Endothelial cell of hepatic sinusoid (primary cell): Measurements from ENCODE around the gene L1CAM.

Experiments used
- in situ Hi-C: cut with HindIII; loops from 2 replicates; pipeline ENCODE4 v1.10.0; 2017; ENCODE audit warnings: low sequenced_read_pairs

The L1CAM gene

GRCh38 chrX:153924149-153924861 lies 38.3 kb upstream of the L1CAM start:
- in situ Hi-C loops, result no loop called here

- in situ Hi-C loops, result no loop called here
Observed at GRCh38 chrX:153922932-153923857, 37.2 kb upstream of the L1CAM start.

- in situ Hi-C loops, result no loop called here
Observed at GRCh38 chrX:153921511-153922446, 35.8 kb upstream of the L1CAM start.

DNA sequence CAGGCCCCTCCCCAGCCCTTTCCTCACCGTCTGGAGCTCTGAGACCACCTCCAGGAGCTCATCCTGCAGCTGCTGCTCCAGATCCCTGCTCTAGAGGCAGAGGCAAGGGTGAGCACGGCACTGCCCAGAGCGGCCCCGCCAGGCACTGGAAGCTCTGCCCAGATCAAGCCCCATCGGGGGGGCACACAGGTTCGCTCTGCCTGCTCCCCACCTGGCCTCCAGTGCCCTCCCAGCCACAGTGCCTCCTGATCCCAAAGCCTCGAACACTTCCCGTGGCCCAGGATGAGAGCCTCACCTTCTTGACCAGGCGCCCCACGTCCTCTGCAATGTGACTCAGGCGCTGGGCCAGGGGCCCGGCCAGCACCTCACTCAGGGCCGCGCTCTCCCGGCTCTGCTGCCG lies 35.1 kb upstream of the L1CAM start:
- in situ Hi-C loops, result no loop called here

DNA sequence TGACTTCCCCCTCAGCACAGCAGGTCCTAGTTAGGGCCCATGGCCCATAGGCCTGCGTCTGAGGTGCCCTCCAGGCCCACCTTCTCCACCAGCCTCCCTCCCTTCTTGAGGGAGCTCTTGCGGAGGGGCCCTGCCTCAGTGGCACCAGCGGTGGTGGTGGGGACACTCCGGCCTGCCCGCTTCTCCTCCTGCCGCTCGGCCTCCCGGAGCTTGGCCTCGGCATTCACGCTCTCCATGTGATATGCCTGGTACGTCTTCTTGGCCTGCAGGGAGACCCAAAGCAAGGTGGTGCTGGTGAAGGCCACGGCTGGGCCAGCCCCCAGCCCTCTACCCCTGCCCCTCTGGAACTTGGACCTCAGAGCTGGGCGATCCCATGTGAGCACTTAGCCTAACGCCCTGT lies 34.6 kb upstream of the L1CAM start:
- in situ Hi-C loops, result no loop called here

DNA sequence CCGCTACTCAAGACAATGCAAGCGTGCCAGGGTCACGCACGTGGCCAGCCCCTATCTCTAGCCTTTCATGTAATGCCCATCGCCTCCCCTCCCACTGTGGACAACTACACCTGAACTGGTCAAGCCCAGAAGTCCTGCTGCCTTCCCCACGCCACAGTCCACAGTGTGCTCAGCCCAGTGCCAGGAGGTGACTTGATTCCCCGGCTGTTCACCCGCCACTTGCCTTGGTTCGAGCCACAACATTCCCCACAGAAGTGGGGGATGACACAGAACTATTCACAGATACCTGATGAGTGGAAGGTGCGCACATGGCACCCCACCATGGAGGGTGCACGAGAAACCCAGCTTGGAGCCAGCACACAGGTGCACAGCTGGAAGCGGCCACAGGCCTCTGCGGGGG lies 33.3 kb upstream of the L1CAM start:
- in situ Hi-C loops, result no loop called here

- in situ Hi-C loops, result no loop called here
Observed at GRCh38 chrX:153917869-153918268, 31.9 kb upstream of the L1CAM start.

- in situ Hi-C loops, result no loop called here
Observed at GRCh38 chrX:153913701-153914100, 27.7 kb upstream of the L1CAM start.

GRCh38 chrX:153913211-153913610 lies 27.2 kb upstream of the L1CAM start:
- in situ Hi-C loops, result no loop called here

DNA sequence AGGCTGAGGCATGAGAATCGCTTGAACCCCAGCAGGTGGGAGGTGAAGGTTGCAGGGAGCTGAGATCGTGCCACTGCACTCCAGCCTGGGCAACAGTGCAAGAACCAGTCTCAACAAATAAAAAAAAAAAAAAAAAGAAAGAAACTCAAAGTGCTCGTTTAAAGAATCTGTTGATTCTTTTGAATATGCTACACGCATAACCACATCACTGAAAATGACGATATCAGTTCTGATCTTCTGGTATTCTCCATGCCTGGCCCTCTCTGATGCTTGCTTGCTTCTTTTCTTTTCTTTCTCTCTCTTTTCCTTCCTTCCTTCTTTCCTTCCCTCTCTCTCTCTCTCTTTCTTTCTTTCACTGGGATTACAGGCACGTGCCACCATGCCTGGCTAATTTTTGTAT lies 25.8 kb upstream of the L1CAM start:
- in situ Hi-C loops, result no loop called here

GRCh38 chrX:153910446-153910845 lies 24.5 kb upstream of the L1CAM start:
- in situ Hi-C loops, result no loop called here

DNA sequence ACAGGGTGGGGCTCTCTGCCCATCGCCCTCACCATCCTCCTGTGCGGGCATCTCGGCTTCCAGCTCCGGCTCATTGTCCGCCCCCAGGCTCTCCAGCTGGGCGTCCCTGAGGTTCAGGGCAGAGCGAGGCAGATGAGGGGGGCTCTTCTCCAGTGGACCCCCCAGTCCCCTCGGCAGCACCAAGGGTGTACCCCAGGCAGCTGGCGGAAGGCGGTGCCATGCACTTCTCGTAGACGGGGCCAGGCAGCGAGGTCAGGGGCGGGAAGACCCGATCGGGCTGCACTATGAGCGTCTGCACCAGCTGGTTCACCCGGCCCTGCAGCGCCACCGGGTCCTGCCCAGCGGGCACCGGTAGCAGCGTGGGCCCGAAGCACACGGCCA lies 24.0 kb upstream of the L1CAM start:
- in situ Hi-C loops, result no loop called here

DNA sequence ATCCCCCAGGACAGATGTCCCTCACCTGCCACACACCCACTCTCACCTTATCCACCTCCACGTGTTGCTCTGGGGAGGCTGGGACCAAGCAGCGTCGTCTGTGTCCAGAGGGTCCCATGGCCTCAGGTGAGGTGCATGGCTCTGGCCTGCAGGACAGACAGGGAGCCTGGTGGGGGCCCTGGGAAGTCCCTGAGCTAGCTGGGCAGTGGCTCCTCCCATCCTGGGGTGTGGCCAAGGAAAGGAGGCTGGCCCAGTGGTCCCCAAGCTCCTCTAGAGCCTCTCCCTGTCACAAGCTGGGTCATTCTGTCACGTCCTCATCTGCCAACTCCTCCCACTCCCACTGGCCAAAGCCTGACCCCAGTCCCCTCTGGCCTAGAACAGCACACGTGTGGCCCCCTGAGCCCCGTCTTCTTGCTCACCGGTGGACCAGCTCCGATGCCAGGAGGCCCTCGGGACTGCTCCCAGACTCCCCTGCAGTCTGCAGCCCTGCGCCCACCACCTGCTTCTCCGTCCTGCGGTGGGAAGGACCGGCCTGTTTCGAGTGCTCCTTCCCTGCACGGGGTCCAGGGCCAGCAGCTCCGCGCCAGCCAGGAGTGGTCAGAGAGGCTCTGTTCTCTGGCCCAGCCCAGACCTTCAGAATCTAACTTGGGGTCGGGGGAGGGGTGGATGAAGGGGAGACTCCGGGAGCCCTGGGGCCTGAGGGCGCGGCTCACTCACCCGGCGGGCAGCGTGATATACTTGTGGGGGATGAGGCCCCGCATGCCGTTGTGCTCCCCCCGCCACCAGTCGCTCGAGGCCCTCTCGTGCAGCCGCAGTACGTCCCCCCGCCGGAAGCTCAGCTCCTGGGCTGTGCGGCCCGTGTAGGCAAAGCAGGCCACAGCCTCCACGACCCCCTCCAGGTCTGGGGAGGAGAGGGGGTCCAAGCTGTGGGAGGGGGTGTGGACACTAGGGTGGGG lies 23.3 kb upstream of the L1CAM start:
- in situ Hi-C loops, result no loop called here

DNA sequence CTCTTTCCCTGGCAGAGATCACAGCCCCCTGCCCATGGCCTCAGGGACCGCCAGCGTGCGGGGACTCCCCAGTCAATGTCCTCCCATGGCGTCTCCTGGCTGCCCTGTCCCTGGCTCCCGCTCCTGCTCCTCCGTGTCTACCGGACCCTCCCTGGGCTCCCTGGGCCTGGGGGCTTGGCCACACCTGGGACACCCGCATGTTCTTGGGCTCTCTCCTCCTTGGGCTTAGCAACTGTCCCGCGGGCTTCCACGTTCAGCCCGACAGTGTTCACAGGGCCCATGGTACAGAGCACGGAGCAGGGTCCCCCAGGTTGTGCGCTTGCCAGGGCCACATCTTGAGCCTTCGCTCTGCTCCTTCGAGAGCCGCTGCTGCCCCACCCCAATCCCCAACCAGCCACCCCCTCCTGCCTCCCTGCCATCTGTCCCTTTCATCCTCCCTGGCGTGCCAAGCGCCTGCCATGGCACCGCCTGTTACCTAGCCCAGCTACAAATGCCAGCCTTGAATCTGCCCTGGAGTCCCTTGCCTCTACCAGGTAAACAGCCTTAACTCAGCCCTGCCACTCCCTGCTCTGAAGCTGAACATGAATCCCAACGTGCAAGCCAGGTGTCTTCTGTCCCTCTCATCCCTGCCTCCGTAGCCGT lies 22.4 kb upstream of the L1CAM start:
- in situ Hi-C loops, result no loop called here

- in situ Hi-C loops, result no loop called here
Observed at GRCh38 chrX:153907456-153907855, 21.5 kb upstream of the L1CAM start.

GRCh38 chrX:153906126-153906917 lies 20.3 kb upstream of the L1CAM start:
- in situ Hi-C loops, result no loop called here

DNA sequence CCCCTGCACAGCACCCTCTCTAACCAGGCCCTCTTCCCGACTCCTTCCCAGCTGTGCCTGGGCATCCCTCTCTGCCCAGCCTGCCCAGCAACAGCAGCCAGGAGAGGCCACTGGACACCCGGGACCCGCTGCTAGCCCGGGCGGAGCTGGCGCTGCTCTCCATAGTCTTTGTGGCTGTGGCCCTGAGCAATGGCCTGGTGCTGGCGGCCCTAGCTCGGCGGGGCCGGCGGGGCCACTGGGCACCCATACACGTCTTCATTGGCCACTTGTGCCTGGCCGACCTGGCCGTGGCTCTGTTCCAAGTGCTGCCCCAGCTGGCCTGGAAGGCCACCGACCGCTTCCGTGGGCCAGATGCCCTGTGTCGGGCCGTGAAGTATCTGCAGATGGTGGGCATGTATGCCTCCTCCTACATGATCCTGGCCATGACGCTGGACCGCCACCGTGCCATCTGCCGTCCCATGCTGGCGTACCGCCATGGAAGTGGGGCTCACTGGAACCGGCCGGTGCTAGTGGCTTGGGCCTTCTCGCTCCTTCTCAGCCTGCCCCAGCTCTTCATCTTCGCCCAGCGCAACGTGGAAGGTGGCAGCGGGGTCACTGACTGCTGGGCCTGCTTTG lies 19.6 kb upstream of the L1CAM start:
- in situ Hi-C loops, result no loop called here
